ENCODE measurements around the gene BROX.

The BROX gene

DNA sequence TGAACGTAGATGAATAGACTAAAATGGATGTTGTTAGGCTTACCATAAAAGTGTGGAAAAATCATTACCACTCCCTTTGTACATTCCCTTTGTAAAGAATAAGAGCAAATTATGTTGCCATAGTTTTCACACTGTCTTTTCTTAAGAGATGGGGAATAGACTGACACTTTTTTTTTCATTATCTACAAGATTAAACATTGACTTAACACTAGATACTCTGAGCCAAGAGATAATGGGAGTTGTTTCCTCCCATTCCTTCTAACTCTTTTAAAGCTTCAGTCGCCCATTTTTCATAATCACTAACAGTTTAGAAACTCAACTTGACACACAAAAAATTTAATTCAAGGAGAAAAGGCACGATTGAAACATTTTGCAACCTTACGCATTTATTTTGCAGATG, 10.2 kb upstream of the BROX start:
- TF ChIP-seq, protein P1, sequence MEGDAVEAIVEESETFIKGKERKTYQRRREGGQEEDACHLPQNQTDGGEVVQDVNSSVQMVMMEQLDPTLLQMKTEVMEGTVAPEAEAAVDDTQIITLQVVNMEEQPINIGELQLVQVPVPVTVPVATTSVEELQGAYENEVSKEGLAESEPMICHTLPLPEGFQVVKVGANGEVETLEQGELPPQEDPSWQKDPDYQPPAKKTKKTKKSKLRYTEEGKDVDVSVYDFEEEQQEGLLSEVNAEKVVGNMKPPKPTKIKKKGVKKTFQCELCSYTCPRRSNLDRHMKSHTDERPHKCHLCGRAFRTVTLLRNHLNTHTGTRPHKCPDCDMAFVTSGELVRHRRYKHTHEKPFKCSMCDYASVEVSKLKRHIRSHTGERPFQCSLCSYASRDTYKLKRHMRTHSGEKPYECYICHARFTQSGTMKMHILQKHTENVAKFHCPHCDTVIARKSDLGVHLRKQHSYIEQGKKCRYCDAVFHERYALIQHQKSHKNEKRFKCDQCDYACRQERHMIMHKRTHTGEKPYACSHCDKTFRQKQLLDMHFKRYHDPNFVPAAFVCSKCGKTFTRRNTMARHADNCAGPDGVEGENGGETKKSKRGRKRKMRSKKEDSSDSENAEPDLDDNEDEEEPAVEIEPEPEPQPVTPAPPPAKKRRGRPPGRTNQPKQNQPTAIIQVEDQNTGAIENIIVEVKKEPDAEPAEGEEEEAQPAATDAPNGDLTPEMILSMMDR (IDR thresholded peaks at IDR 0.05; ENCODE audit: low read depth, low read length): no peak
- DNase-seq: no peak
- no peaks in the 10 kb centered on the region for H3K36me3 ChIP-seq
- no peak overlapping the region for H3K4me3 ChIP-seq (ENCODE audit: low read depth, low read length)
- no peak overlapping the region for H3K27ac ChIP-seq
- no peaks in the 10 kb centered on the region for H3K27me3 ChIP-seq (ENCODE audit: insufficient read depth, low read depth, severe bottlenecking)
- H3K9me3 ChIP-seq (ENCODE audit: severe bottlenecking): no peaks in the 10 kb centered on the region

DNA sequence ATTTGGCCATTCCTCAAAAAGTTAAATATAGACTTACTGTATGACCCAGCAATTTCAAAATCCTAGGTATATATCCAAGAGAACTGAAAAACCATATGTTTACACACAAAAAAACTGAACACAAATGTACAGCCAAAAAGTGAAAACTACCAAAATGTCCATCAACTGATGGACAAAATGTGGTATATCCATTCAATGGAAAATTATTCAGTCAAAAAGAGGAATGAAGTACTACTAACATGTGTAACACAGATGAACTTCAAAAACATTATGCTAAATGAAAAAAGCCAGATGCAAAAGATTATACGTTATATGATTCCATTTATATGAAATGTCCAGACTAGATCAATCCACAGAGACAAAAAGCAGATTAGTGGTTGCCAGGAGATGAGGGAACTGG, 8.1 kb upstream of the BROX start:
- Histone ChIP-seq H3K27me3 (ENCODE audit: insufficient read depth, low read depth, severe bottlenecking) (no peaks in the 10 kb centered on the region), H3K9me3 (ENCODE audit: severe bottlenecking) (no peaks in the 10 kb centered on the region), H3K36me3 (no peaks in the 10 kb centered on the region), H3K4me3 (ENCODE audit: low read depth, low read length) (no peak overlapping the region), H3K27ac (no peak overlapping the region)
- no peak for DNase-seq
- TF ChIP-seq, protein P1 (IDR thresholded peaks at IDR 0.05; ENCODE audit: low read depth, low read length): no peak

DNA sequence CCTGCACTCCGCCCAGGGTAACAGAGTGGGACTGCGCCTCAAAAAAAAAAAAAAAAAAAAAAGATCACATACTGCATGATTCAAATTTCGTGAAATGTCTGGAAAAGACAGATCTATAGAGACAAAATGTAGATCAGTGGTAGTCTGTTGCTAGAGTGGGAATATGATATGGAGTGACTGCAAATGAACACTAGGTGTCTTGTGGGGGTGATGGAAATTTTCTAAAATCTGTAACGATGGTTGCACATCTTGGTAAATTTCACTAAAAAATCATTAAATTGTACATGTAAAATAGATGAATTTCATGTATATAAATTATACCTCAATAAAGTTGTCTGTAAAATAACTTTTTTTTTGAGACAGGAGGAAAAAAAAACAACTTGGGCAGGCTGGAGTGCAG, 5.5 kb upstream of the BROX start:
- H3K4me3 ChIP-seq (ENCODE audit: low read depth, low read length): no peak overlapping the region
- no peak for DNase-seq
- H3K27me3 ChIP-seq (ENCODE audit: insufficient read depth, low read depth, severe bottlenecking): no peaks in the 10 kb centered on the region
- H3K27ac ChIP-seq: no peak overlapping the region
- H3K36me3 ChIP-seq: no peaks in the 10 kb centered on the region
- TF ChIP-seq, protein P1 (IDR thresholded peaks at IDR 0.05; ENCODE audit: low read depth, low read length): no peak
- H3K9me3 ChIP-seq (ENCODE audit: severe bottlenecking): no peaks in the 10 kb centered on the region

DNA sequence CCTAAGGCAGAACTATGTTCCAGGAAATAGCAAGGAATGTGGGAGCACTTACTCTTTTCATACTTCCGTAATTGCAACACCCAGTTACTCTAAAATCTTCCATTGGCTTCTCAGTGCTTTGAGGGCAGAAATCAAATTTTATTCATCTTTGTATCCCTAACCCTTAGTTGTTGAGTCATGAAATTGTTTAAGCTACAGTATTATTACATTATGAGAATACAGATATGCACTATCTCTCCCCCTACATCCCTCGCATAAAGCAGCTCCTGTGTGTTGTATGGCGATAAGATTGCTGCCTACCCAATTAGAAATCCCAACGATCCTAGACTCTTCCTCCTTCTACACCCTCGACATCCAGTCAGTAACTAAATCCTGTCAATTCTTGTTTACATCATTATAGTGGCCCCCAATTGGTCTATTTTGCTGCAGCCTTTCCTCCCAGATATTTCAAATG, 2.6 kb upstream of the BROX start:
- no peak overlapping the region for H3K4me3 ChIP-seq (ENCODE audit: low read depth, low read length)
- H3K27ac ChIP-seq: no peak overlapping the region
- TF ChIP-seq, protein P1 (IDR thresholded peaks at IDR 0.05; ENCODE audit: low read depth, low read length): no peak
- no peaks in the 10 kb centered on the region for H3K9me3 ChIP-seq (ENCODE audit: severe bottlenecking)
- H3K36me3 ChIP-seq: no peaks in the 10 kb centered on the region
- no peak for DNase-seq
- no peaks in the 10 kb centered on the region for H3K27me3 ChIP-seq (ENCODE audit: insufficient read depth, low read depth, severe bottlenecking)

DNA sequence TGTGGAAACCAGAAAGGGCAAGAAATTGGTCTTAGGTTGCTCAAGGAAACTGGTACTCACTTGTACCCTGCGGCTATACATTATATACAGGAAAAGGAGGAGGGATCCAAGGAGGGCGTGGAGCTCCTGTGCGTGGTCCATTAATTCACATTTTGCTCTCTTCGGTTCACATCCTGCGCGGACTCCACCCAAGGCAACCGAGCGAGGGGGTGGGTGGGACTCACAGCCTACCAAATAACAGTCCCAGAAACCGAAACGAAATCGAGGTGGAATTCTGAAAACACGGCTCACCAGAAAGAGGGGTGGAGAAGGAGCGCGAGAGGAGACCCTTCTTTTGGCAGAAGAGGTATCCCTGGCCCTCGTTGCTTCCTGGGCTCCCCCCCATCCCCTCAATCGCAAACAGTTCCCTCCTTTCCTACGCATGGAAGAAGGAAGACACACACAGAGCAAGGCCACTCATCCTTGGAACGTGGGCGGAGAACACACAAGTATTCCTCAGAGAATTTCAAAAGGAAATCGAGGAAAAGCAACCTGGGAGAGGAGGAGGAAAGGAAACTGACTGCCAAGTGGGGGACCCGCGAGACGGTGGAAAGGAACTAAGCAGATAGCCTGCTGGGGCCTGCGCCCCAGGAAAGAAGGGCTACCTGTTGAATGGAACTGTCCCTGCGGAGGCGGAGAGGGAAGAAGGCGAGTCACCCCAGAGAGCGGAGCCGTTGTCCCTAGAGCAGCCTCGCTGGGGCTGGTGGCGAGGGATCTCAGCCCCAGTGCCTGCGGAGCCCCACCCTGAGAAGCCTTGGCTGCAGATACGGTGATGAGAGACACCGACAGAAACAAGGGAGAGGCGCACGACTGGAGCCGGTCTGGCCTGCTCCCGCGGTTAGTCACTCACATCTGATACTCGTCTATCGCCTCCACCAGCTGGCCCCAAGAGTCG, 778 bp upstream of the BROX start:
- H3K27ac ChIP-seq: 0 out of 2 replicates have a peak overlapping the region, but pooled peaks have one; percentile 12
- H3K27me3 ChIP-seq (ENCODE audit: insufficient read depth, low read depth, severe bottlenecking): no peaks in the 10 kb centered on the region
- peak; percentile 19 for DNase-seq
- TF ChIP-seq, protein P1 (IDR thresholded peaks at IDR 0.05; ENCODE audit: low read depth, low read length): no peak
- no peaks in the 10 kb centered on the region for H3K9me3 ChIP-seq (ENCODE audit: severe bottlenecking)
- no peaks in the 10 kb centered on the region for H3K36me3 ChIP-seq
- peak overlapping the region; percentile 72 for H3K4me3 ChIP-seq (ENCODE audit: low read depth, low read length)
